Measurements from ENCODE around the gene TGFB1I1.

The TGFB1I1 gene

GRCh38 chr16:31451201-31451600, 20.8 kb upstream of the TGFB1I1 start:
- Histone ChIP-seq H3K4me3 (no peak overlapping the region), H3K27ac (peak overlapping the region in 11 of 21 experiments; percentile 7 to 85 (median 79))

DNA sequence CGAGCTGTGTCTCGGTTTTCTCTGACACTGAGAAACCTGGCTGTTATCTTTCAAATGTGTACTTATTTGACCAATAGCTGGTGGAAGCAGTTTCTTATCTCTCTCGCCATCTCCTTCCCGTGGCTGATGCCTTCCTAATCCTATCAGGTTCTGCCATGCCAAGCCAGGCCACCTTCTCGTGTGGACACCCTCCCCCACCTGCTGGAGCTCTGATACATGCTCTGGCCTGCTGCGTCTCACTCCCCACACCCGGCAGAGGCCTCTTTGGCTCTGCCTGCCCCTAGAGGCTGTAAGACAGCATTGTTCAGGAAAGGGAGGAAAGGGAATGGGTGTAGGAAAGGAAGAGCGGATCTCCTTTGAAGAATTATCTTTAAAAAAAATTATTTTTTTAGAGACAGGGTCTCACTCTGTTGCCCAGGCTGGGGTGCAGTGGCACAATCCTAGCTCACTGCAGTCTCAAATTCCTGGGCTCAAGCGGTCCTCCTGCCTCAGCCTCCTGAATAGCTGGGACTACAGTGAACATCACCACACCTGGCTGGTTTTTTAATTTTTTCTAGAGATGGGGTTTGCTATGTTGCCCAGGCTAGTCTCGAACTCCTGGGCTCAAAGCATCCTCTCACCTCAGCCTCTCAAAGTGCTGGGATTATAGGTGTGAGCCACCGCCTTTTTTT, 20.1 kb upstream of the TGFB1I1 start:
- Histone ChIP-seq H3K4me3 (no peak overlapping the region), H3K27ac (peak overlapping the region in 17 of 21 experiments; percentile 17 to 85 (median 75))

- Histone ChIP-seq H3K4me3 (no peak overlapping the region), H3K27ac (peak overlapping the region in 20 of 21 experiments; percentile 17 to 85 (median 73))
These were observed 19.3 kb upstream of the TGFB1I1 start for GRCh38 chr16:31452631-31453106.

DNA sequence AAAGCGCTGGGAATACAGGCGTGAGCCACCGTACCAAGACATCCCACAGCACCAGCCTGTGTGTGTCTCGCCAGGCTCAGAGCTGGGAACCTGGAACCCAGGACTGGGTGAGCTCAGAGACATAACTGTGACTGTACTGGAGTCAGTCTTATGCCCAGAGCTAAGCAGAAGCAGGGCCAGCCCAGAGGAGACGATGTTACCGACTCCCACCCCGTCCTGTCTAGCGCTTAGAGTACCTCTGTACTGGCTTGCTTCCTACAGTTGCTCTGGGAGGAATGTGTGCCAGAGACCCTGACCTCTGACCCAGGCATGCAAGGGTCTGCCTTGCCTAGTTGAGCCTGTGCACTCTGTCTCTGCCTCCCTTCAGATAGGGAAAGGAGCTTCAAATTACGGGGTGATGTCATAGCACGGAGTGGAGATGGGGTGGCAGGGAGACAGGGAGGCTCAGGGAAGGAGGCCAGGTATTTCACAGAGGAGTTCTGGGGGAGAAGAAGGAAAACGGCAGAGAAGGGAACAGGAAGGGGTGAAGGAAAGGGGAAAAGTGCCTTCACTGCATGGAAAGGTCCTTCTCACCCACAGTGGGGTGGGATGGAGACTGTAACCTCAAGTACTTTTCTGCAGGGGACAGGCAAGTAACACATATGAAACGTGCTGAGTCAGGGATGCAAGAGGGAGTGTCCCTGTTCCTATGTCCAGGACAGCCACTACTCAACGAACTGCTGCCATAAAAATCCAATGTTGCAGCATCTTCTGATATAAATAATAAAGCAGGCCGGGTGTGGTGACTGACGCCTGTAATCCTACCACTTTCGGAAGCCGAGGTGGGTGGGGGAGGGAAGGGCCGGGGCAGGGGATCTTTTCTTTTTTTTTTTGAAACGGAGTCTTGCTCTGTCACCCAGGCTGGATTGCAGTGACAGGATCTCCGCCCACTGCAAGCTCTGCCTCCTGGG, 18.4 kb upstream of the TGFB1I1 start:
- Histone ChIP-seq H3K4me3 (no peak overlapping the region), H3K27ac (peak overlapping the region in 20 of 21 experiments; percentile 8 to 85 (median 73))

GRCh38 chr16:31455601-31456314, 16.2 kb upstream of the TGFB1I1 start:
- Histone ChIP-seq H3K4me3 (no peak overlapping the region), H3K27ac (peak overlapping the region in 5 of 21 experiments; percentile 9 to 68 (median 36))

GRCh38 chr16:31456988-31457360, 15.0 kb upstream of the TGFB1I1 start:
- Histone ChIP-seq H3K27ac (peak overlapping the region in 10 of 21 experiments; percentile 22 to 100 (median 100)), H3K4me3 (peak overlapping the region in 3 of 7 experiments; percentile 58 to 84 (median 76))

DNA sequence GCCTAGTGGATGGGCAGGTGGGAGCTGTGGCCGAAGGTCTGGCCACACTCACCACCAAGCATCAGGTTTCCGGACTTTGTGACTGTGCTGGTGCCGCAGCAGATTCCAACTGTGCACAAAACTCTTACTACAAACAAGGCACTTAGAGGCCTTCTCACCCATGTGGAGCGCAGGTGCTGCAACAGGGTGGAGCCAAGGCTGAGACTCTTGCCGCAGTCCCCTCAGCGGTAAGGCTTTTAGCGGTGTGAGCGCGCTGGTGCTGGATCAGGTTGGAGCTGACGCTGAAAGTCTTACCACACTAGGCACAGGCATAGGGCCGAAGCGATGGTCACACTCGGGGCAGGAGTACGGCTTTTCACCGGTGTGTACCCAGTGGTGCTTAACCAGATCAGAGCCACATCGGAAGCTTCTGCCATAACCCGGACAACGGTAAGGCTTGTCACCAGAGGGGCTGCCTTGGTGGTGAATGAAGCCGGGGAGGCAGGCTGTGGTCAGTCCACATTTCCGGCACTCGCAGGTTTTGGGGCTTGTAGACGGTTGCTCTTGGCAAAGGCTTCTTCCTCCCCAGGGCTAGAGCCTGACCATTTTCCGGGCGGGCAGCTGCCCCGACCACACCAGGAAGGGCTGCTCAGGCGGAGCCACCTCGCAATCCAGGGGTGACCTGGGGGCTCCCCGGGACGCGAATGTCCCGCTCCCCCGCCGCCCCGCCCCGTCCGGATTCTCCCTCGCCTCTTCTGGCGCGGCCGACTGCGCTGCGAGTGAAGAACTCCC, 13.7 kb upstream of the TGFB1I1 start:
- Histone ChIP-seq H3K4me3 (peak overlapping the region; percentile 50 to 84 (median 71)), H3K27ac (peak overlapping the region; percentile 72 to 100 (median 100))

DNA sequence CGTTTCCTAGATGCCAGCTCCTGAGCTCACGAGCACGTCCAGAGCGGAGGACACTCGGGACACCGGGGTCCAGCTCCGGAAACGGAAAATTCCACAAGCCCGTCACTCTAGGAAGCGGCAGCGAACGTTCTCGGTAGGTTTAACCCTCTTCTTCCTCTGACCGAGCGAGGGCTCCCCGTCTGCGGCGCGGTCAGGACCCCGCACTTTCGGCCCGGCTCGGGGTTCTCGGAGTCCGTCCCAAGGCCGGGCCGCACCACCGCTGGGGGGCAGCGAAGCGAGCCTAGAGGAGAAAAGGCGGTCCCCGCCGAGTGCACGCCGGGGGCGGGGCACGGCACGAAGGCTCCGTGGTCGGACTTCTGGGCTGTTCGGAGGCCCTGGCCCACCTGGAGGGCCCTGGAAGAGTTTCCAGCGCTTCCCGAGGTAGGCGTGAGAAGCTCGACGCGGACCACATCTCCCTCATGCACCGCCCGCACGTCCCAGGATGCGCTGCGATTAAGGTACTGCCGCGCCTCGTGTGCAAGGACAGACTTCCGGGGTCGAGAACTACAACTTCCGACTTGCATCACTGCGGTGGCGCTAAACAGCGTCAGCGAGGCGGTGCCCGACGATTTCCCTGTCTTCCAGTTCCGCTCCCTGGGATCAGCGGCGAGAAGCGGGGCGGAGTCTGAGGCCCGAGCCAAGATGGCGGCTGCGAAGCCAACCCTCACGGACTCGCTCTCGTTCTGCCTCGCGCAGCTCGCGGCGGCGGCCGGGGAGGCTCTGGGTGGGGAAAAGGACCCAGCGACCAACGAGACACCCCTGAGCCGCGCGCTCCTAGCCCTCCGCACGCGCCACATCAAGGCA, 12.9 kb upstream of the TGFB1I1 start, which contains the start of gene ARMC5:
TSS of gene ARMC5 (plus strand) at position 658 of the 843 bp plus-strand sequence. CDS start at position 682, 24 bp downstream.
- H3K4me3 ChIP-seq, result peak within 1 kb of the TSS; percentile 50 to 84 (median 71)
- H3K27ac ChIP-seq, result peak within 1 kb of the TSS; percentile 92 to 100 (median 100)

DNA sequence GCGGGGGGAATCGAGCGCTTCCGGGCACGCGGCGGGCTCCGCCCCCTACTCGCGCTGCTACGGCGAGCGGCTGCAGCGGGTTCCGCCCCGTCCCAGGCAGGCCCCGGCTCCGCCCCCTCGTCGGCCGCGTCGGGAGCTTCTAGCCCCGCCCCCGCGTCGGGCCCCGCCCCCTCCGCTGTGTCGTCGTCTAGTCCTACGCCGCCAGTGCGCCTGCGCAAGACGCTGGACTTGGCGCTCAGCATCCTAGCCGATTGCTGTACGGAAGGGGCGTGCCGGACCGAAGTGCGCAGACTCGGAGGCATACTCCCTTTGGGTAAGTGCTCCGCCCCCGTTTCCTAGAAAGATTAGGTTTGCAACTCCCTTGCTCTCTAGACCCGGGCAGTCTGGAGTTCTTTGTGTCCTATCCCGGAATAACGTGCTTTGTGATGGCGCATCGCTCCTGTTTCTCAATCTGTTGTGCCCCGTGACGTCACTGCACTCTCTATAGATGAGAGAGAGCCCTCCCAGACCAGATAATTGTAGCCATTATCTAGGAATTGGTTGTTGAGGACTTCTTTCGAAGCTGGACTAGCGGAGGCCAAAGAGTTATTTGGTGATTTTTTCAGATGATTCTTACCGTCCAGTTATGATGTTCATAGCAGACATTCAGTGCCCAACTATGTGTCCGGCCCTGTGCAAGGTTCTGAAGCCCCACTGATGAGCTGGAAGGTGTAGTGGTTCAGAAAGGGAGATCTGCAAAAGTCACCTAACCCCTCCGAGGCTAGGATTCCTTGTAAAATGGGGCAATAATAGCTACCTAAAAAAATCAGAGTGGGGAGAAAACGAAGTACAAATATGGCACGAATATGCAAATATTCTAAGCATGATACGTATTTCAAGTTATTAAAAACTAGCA, 12.0 kb upstream of the TGFB1I1 start:
- Histone ChIP-seq H3K4me3 (peak overlapping the region; percentile 50 to 84 (median 71)), H3K27ac (peak overlapping the region; percentile 92 to 100 (median 100))

DNA sequence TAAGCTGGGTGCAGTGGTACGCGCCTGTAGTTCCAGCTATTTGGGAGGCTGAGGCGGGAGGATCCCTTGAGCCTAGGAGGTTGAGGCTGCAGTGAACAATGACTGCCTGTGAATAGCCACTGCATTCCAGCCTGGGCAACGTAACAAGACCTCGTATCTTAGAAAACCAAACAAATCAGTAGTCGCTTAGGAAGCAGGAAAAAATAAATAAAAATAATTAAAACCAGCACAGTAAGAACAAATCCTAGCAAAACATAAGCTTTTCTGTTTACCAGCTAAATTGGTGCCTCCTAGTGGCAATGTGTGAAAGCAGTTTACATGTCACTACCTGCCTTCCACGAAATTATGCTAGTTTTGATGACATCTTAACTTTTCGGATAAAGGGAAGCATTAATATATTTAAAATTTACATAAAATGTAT, 11.4 kb upstream of the TGFB1I1 start:
- Histone ChIP-seq H3K27ac (peak overlapping the region in 19 of 21 experiments; percentile 41 to 100 (median 98)), H3K4me3 (peak overlapping the region in 6 of 7 experiments; percentile 8 to 76 (median 62))

DNA sequence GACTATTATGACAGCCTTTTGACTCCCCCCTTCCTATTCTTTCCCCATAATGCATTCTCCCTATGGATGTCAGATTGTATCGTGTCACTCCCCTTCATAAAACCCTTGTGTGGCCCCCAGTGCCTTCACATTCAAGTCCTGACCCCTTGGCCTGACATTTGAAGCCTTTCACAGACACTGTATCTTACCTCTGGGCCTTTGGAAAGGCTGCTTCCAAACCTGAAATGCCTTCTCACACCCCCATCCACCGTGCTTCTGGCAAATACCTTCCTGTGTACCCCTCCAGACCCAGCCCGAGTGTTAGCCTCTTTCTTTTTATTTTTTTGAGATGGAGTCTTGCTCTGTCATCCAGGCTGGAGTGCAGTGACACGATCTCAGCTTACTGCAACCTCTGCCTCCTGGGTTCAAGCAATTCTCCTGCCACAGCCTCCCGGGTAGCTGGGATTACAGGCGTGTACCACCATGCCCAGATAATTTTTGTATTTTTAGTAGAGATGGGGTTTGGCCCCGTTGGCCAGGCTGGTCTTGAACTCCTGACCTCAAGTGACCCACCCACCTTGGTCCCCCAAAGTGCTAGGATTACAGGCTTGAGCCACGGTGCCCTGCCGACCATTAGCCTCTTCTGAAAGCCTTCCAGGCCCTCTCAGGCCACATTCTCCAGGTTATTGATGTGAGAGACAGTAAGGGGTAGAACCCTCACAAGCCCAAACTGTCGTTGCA, 10.6 kb upstream of the TGFB1I1 start:
- no peak overlapping the region for H3K4me3 ChIP-seq
- H3K27ac ChIP-seq, result peak overlapping the region in 1 of 21 experiments; percentile 100

DNA sequence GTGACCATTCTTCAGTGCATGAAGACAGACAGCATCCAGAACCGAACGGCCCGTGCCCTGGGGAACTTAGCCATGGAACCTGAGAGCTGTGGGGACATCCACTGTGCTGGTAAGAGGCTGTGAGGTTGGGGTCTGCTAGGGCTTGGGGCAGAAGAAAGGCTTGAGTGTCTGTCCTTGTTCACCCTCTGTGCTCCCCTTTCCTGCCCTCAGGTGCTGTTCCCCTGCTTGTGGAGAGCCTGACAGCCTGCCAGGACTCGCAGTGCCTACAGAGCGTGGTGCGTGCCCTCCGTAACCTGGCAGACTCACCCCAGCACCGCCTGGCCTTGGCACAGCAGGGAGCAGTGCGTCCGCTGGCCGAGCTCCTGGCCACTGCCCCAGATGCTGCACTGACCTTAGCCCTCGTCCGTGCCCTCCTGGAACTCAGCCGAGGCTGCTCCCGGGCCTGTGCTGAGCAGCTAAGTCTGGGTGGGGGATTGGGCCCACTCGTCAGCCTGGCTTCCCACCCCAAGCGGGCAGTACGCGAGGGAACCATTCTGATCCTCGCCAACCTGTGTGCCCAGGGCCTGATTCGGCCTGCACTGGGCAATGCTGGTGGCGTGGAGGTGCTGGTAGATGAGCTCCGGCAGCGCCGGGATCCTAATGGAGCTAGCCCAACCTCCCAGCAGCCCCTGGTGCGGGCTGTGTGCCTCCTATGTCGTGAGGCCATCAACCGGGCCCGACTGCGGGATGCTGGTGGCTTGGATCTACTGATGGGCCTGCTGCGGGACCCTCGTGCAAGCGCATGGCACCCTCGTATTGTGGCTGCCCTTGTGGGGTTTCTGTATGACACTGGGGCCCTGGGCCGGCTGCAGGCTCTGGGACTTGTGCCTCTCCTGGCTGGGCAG, 9.8 kb upstream of the TGFB1I1 start:
- H3K4me3 ChIP-seq, result no peak overlapping the region
- H3K27ac ChIP-seq, result no peak overlapping the region

DNA sequence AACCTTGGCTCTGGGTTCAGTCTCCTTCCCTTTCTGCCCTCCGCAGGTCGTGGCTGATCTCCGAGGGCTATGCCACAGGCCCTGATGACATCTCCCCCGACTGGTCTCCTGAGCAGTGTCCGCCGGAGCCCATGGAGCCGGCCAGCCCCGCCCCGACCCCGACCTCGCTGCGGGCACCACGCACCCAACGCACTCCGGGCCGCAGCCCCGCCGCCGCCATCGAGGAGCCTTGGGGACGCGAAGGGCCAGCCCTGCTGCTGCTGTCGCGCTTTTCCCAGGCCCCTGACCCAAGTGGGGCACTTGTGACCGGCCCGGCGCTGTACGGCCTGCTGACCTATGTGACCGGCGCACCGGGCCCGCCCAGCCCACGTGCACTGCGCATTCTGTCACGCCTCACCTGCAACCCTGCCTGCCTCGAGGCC, 7.6 kb upstream of the TGFB1I1 start:
- Histone ChIP-seq H3K27ac (no peak overlapping the region), H3K4me3 (no peak overlapping the region)

- no peak overlapping the region for H3K4me3 ChIP-seq
- no peak overlapping the region for H3K27ac ChIP-seq
These were observed 7.1 kb upstream of the TGFB1I1 start for GRCh38 chr16:31464781-31465260.

DNA sequence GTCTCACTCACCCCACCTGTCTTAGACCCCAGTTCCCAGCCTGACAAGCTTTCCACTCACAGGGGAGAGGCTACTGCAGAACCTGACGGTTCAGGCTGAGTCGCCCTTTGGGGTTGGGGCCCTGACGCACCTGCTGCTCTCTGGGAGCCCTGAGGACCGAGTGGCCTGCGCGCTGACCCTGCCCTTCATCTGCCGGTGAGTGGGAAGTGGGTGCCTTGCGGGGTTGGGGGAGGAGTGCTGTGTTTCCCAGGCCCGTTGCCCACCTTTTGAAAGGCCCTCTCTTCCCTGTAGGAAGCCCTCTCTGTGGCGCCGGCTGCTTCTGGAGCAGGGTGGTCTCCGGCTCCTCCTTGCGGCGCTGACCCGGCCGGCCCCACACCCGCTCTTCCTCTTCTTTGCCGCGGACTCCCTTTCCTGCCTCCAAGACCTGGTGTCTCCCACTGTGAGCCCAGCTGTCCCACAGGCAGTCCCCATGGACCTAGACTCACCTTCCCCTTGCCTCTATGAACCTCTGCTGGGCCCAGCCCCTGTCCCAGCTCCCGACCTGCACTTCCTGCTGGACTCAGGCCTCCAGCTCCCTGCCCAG, 6.1 kb upstream of the TGFB1I1 start:
- no peak overlapping the region for H3K4me3 ChIP-seq
- H3K27ac ChIP-seq, result peak overlapping the region in 3 of 21 experiments; percentile 1 to 63 (median 21)
